Fibroblast of the aortic adventitia (primary cell): ENCODE results near the gene PHRF1. TPM values are rescaled to one million over a fixed set of nuclear protein-coding genes. Genes with fewer than 3 reads are reported as not detected.

Experiments
- DNase-seq: peaks from one replicate; pipeline ENCODE4 v3.0.0-alpha.2; 2010; ENCODE audit warnings: low read depth
- H3K4me3 ChIP-seq: 2 replicates; pipeline ENCODE4 v1.5.1; 2011; ENCODE audit warnings: low read depth, mild to moderate bottlenecking, control low read depth, low read length, moderate library complexity
- total RNA-seq: library from RNA; depleted of rRNA; stranded (reverse); fragments of >200 nt; gene quantifications from 2 replicates; pipeline ENCODE4 v1.2.3, GENCODE V29; 2012; ENCODE audit warnings: low replicate concordance
- TF ChIP-seq, protein P1 (sequence below): IDR thresholded peaks from 2 replicates; pipeline ENCODE4 v1.5.1; 2011; ENCODE audit warnings: mild to moderate bottlenecking, low read length, control low read depth, inconsistent platforms; ENCODE audit not compliant: insufficient read depth

The PHRF1 gene
- total RNA-seq, 1 donor: 27.6 TPM

DNA sequence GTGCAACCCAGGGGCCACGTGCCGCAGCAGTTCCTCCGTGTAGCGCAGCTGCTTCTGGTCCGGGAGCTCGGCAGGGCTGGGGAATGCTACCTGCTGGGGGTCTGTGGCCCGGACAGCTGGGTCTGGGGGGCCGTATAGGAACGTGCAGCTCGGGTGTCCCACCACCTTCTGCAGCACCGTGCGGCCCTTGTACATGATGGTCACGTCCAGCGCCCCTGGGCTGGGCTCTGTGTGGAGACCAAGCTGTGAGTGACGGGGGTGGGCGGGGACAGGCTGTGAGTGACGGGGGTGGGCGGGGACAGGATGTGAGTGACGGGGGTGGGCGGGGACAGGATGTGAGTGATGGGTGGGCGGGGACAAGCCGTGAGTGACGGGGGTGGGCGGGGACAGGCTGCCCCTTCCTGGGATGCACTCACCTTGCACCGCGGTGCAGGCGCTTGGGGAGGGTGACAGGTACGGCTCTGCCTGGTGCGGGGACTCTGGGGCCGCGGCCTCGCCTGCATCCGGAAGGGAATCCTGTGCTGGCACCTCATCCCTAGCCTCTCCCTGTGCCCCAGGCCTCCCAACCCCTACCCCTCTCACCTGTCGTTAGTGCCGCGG, 37.2 kb downstream of the PHRF1 start:
- DNase-seq: no peak
- TF ChIP-seq, protein P1, sequence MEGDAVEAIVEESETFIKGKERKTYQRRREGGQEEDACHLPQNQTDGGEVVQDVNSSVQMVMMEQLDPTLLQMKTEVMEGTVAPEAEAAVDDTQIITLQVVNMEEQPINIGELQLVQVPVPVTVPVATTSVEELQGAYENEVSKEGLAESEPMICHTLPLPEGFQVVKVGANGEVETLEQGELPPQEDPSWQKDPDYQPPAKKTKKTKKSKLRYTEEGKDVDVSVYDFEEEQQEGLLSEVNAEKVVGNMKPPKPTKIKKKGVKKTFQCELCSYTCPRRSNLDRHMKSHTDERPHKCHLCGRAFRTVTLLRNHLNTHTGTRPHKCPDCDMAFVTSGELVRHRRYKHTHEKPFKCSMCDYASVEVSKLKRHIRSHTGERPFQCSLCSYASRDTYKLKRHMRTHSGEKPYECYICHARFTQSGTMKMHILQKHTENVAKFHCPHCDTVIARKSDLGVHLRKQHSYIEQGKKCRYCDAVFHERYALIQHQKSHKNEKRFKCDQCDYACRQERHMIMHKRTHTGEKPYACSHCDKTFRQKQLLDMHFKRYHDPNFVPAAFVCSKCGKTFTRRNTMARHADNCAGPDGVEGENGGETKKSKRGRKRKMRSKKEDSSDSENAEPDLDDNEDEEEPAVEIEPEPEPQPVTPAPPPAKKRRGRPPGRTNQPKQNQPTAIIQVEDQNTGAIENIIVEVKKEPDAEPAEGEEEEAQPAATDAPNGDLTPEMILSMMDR: no peak
- no peak overlapping the region for H3K4me3 ChIP-seq

DNA sequence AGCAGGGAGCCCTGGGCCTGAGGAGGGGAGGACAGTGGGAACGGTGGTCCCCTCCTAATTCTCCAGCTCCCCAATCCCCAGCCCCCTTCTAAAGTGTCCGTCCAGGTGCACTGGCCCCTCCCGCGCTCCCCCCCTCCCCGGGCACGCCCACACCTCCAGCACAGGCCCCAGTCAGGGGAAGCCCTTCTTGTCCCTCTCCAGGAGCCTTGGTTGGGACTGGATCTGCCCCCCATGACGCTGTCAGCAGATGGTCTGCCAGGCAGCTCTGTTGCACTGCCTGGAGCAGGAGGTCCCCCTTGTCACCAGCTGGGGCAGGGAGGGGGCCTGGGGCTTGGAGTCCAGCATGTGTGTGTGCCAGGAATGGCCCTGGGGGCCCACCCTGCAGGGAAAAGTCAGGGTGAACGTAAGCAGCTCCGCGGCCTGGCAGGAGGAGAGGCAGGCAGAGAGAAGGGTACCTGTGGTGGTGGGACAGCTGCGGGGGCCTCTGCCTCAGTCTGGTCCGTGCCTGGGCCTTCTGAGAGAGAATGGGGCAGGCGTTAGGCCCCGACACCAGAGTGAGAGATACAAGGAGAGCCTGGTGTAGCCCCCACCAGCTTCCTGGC, 37.9 kb downstream of the PHRF1 start:
- TF ChIP-seq, protein P1: no peak
- DNase-seq: no peak

DNA sequence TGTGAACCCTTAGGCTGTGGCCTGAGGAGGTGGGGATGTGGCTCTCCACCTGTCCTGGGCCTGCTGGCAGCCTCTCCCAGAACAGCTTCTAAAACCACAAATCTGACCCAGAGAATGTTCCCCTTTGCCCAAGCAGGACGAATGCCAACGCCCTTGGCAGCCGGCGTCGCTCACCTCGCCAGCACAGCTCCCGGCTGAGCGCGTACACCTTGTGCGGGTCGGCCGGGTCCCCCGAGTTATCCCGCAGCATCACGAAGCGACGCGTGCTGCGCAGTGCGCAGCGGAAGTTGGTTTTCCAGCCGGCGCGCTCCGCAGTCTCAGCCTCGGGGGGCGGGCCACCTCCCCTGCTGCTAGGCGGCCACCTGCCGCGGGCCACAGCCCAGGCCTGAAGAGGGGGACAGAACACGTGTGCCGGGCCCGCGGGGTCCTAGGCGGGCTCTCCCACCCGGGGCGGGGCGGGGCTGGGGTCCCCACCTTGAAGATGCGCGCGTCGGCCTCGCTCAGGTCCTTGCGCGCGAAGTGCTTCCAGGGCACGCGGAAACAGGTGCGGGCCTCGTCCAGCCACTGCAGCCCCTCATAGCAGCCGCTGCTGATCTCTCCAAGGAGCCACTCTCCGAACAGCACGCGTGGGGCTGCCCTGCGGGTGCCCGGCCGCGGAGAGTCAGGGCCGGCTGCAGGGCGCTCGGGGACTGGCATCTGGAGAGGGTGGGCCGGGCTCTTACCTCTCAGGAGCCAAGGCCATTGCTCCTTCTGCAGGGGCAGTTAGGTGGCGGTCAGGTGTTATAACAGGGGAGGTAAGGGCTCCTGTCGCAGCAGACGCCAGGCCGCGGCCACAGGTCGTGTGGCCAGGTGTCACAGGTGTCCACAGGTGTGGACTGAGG, 38.6 kb downstream of the PHRF1 start:
- H3K4me3 ChIP-seq: peak overlapping the region; percentile 78
- TF ChIP-seq, protein P1: no peak
- no peak for DNase-seq

More for the DNA sequence above, 37.9 kb downstream of the PHRF1 start:
- H3K4me3 ChIP-seq: no peak overlapping the region

DNA sequence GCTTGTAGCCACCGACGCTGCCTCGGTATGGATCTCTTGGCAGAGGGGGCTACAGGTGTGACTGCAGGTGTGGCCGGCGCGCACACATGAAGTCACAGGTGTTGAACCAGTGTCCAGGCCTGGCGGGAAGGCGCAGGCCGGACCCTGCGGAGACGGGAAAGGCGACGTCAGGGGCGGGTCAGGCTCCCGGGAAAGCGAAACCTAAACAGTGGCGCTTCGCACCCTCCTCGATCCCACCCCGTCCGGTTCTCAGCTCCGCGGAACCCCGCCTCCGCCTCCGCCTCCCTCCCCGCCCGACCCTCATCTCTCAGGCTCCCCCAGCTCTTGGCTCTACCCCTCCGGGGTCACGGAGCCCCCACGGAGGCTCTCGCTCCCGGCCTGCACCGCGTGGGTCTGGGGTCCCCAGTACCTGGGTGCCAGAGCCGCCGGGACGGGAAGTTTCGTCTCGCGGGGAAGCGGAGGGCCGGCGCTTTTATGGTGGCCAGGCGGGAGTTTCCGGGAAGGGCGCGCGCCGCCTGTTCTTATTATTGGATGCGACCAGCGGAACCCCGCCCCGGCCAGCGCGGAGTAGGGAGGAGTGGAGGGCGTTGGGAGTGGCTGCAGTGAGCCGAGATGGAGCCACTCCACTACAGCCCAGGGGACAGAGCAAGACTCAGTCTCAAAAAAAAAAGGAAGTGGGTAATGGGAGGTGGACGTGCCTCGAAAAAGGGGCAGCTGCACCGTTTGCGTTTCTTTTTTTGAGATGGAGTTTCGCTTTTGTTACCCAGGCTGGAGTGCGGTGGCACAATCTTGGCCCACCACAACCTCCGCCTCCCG, 39.4 kb downstream of the PHRF1 start, which contains the start of gene IRF7:
IRF7 (minus strand) TSS at position 447 of the 816 bp plus-strand sequence. CDS start 586 bp downstream, outside the sequence.
- H3K4me3 ChIP-seq: peak within 1 kb of the TSS; percentile 78
- peak; percentile 87 for DNase-seq
- TF ChIP-seq, protein P1: no peak

DNA sequence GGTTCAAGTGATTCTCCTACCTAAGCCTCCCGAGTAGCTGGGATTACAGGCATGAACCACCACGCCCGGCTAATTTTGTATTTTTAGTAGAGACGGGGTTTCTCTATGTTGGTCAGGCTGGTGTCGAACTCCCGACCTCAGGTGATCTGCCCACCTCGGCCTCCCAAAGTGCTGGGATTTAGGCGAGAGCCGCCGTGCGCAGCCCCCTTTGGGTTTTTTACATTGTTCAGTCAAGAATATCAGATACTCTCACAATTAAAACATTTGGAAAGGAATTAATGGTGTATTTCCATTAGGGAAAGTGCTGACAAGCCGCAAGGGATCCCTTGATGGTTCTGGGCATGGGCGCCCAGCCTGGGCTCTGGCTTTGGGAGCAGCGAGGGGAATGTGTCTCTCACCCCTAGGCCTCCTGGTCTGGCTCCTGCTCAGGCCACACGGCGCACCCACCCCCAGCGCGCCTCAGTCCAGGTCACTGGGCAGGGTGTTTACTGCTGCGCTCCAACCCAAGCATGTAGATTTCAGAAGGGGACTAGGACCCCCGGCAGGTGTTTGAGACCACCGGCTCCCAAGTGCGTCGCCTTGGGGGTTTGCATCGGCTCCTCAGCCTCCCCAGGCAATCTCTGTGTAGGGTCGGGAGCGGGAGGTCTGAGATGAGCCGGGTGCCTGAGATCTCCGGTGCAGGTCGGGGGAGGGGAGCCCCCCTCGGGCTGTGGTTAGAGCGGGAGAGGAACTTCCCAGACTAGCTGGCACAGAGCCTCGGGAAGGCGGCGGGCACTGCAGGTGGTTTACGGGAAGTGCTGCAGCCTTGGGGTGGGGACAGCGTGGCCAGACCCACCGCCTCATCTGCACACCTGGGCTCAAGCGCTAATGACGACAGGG, 40.3 kb downstream of the PHRF1 start:
- no peak for DNase-seq
- H3K4me3 ChIP-seq: no peak overlapping the region
- TF ChIP-seq, protein P1: no peak
